CD4-positive, alpha-beta T cell treated with Interleukin-1 beta for 1 hour (primary cell): ENCODE results near the gene ZNF775.
A peak's percentile ranks its signal among the peaks of the same experiment; 100 is the strongest.
"Not testable (repeated sequence)": the region's sequence is repeated elsewhere in the genome, so short reads cannot be mapped to it uniquely, and the experiment has no call there.

ENCODE experiments used
- DNase-seq, 2 donors: peaks; one replicate each; pipeline ENCODE4 v3.0.0-alpha.2; 2020 to 2022

ZNF775 gene

GRCh38 chr7:150383710-150384397, 4.7 kb downstream of the ZNF775 start:
- DNase-seq: no peak

- DNase-seq: no peak
Measured at GRCh38 chr7:150384406-150385301, 5.5 kb downstream of the ZNF775 start.

- DNase-seq: no peak
Measured at GRCh38 chr7:150385302-150385723, 6.2 kb downstream of the ZNF775 start.

- DNase-seq: not testable (repeated sequence)
Measured at GRCh38 chr7:150385884-150386283, 6.8 kb downstream of the ZNF775 start.

GRCh38 chr7:150388306-150388705, 9.2 kb downstream of the ZNF775 start:
- no peak for DNase-seq

GRCh38 chr7:150388709-150389531, 9.8 kb downstream of the ZNF775 start:
- peak in 1 of 2 donors; percentile 55 for DNase-seq

- no peak for DNase-seq
Measured at GRCh38 chr7:150389532-150389816, 10.3 kb downstream of the ZNF775 start.

GRCh38 chr7:150390205-150390604, 11.1 kb downstream of the ZNF775 start:
- DNase-seq: no peak

GRCh38 chr7:150393325-150393724, 14.2 kb downstream of the ZNF775 start:
- no peak for DNase-seq

GRCh38 chr7:150396426-150396825, 17.3 kb downstream of the ZNF775 start:
- no peak for DNase-seq

GRCh38 chr7:150396851-150397260, 17.7 kb downstream of the ZNF775 start:
- no peak for DNase-seq

GRCh38 chr7:150397346-150398107, 18.4 kb downstream of the ZNF775 start:
- no peak for DNase-seq

- DNase-seq: no peak
Measured at GRCh38 chr7:150398108-150398964, 19.2 kb downstream of the ZNF775 start.

- DNase-seq: no peak
Measured at GRCh38 chr7:150398965-150399320, 19.8 kb downstream of the ZNF775 start.

GRCh38 chr7:150399421-150400007, 20.4 kb downstream of the ZNF775 start:
- no peak for DNase-seq

GRCh38 chr7:150400008-150400787, 21.1 kb downstream of the ZNF775 start:
- DNase-seq: no peak

GRCh38 chr7:150400788-150401423, 21.8 kb downstream of the ZNF775 start:
- DNase-seq: no peak

GRCh38 chr7:150401424-150401790, 22.3 kb downstream of the ZNF775 start:
- no peak for DNase-seq

- DNase-seq: no peak
Measured at GRCh38 chr7:150401861-150402631, 22.9 kb downstream of the ZNF775 start.
